Hematopoietic multipotent progenitor cell treated with erythropoietin and hydrocortisone succinate and interleukin-3 and kit ligand, for 4 days (in vitro differentiated cells): ENCODE results near the gene S1PR2.
A peak's percentile ranks its signal among the peaks of the same experiment; 100 is the strongest.
"Not testable (repeated sequence)": the region's sequence is repeated elsewhere in the genome, so short reads cannot be mapped to it uniquely, and the experiment has no call there.

Experiments
- DNase-seq: peaks from one replicate; pipeline ENCODE4 v3.0.0-alpha.2; 2015

The S1PR2 gene

GRCh38 chr19:10223488-10224213 lies 7.5 kb downstream of the S1PR2 start:
- DNase-seq: no peak

- peak; percentile 30 for DNase-seq
Observed at GRCh38 chr19:10222201-10222890, 8.8 kb downstream of the S1PR2 start.

- no peak for DNase-seq
Observed at GRCh38 chr19:10220695-10221094, 10.4 kb downstream of the S1PR2 start.

GRCh38 chr19:10219678-10220077 lies 11.5 kb downstream of the S1PR2 start:
- peak; percentile 75 for DNase-seq

- no peak for DNase-seq
Observed at GRCh38 chr19:10217085-10217484, 14.0 kb downstream of the S1PR2 start.

GRCh38 chr19:10214784-10215183 lies 16.3 kb downstream of the S1PR2 start:
- DNase-seq: no peak

GRCh38 chr19:10211691-10212090 lies 19.4 kb downstream of the S1PR2 start:
- no peak for DNase-seq

GRCh38 chr19:10211061-10211460 lies 20.1 kb downstream of the S1PR2 start:
- DNase-seq: no peak

GRCh38 chr19:10209315-10209714 lies 21.8 kb downstream of the S1PR2 start:
- no peak for DNase-seq

- no peak for DNase-seq
Observed at GRCh38 chr19:10207026-10207425, 24.1 kb downstream of the S1PR2 start.

- no peak for DNase-seq
Observed at GRCh38 chr19:10206226-10206885, 24.8 kb downstream of the S1PR2 start.

- DNase-seq: no peak
Observed at GRCh38 chr19:10205636-10206035, 25.5 kb downstream of the S1PR2 start.

- no peak for DNase-seq
Observed at GRCh38 chr19:10203686-10204085, 27.4 kb downstream of the S1PR2 start.

- DNase-seq: no peak
Observed at GRCh38 chr19:10201176-10201575, 30.0 kb downstream of the S1PR2 start.

GRCh38 chr19:10200101-10200500 lies 31.0 kb downstream of the S1PR2 start:
- not testable (repeated sequence) for DNase-seq

GRCh38 chr19:10198889-10199644 lies 32.1 kb downstream of the S1PR2 start:
- peak; percentile 22 for DNase-seq

- no peak for DNase-seq
Observed at GRCh38 chr19:10195199-10195519, 36.0 kb downstream of the S1PR2 start.

- peak; percentile 99 for DNase-seq
Observed at GRCh38 chr19:10194500-10195198, 36.5 kb downstream of the S1PR2 start, which contains the start of gene DNMT1. Gene DNMT1 (minus strand): TSS chr19:10194953. CDS start chr19:10194899, 54 bp downstream.

GRCh38 chr19:10193790-10194499 lies 37.2 kb downstream of the S1PR2 start:
- DNase-seq: peak; percentile 50

GRCh38 chr19:10192922-10193321 lies 38.2 kb downstream of the S1PR2 start:
- no peak for DNase-seq

- DNase-seq: no peak
Observed at GRCh38 chr19:10191347-10191746, 39.8 kb downstream of the S1PR2 start.

- no peak for DNase-seq
Observed at GRCh38 chr19:10190026-10190425, 41.1 kb downstream of the S1PR2 start.
